Stromal cell of bone marrow (primary cell): ENCODE results near the gene PHLPP1.
"Not testable (repeated sequence)": the region's sequence is repeated elsewhere in the genome, so short reads cannot be mapped to it uniquely, and the experiment has no call there.

Source experiments
- DNase-seq: peaks from one replicate; pipeline ENCODE4 v3.0.0-alpha.2; 2012; ENCODE audit warnings: low read depth

The PHLPP1 gene

GRCh38 chr18:62717925-62718800 lies 2.8 kb downstream of the PHLPP1 start:
- DNase-seq = no peak

- no peak for DNase-seq
These were observed 4.7 kb downstream of the PHLPP1 start for GRCh38 chr18:62720048-62720447.

GRCh38 chr18:62720766-62721613 lies 5.6 kb downstream of the PHLPP1 start:
- DNase-seq = no peak

GRCh38 chr18:62721839-62722795 lies 6.8 kb downstream of the PHLPP1 start:
- no peak for DNase-seq

- no peak for DNase-seq
These were observed 8.4 kb downstream of the PHLPP1 start for GRCh38 chr18:62723666-62724281.

GRCh38 chr18:62725896-62726295 lies 10.6 kb downstream of the PHLPP1 start:
- no peak for DNase-seq

GRCh38 chr18:62728254-62728653 lies 12.9 kb downstream of the PHLPP1 start:
- DNase-seq = no peak

- no peak for DNase-seq
These were observed 14.4 kb downstream of the PHLPP1 start for GRCh38 chr18:62729487-62730386.

- DNase-seq = no peak
These were observed 15.6 kb downstream of the PHLPP1 start for GRCh38 chr18:62730941-62731340.

GRCh38 chr18:62732617-62733016 lies 17.3 kb downstream of the PHLPP1 start:
- no peak for DNase-seq

GRCh38 chr18:62734290-62734689 lies 18.9 kb downstream of the PHLPP1 start:
- DNase-seq = no peak

- no peak for DNase-seq
These were observed 20.0 kb downstream of the PHLPP1 start for GRCh38 chr18:62735387-62735786.

GRCh38 chr18:62736077-62736855 lies 20.9 kb downstream of the PHLPP1 start:
- DNase-seq = no peak

GRCh38 chr18:62737241-62737873 lies 22.0 kb downstream of the PHLPP1 start:
- DNase-seq = no peak

GRCh38 chr18:62738639-62739038 lies 23.3 kb downstream of the PHLPP1 start:
- no peak for DNase-seq

GRCh38 chr18:62739911-62740310 lies 24.6 kb downstream of the PHLPP1 start:
- no peak for DNase-seq

- not testable (repeated sequence) for DNase-seq
These were observed 25.3 kb downstream of the PHLPP1 start for GRCh38 chr18:62740650-62741049.

GRCh38 chr18:62741118-62741566 lies 25.8 kb downstream of the PHLPP1 start:
- no peak for DNase-seq

GRCh38 chr18:62741584-62741983 lies 26.2 kb downstream of the PHLPP1 start:
- DNase-seq = no peak
